H9 (cell line): Measurements from ENCODE around the gene YY2. TPM values are rescaled to one million over a fixed set of nuclear protein-coding genes. Genes with fewer than 3 reads are reported as not detected.

Experiments used
- DNase-seq: peaks from one replicate; pipeline ENCODE4 v3.0.0-alpha.2; 2017
- H2AFZ ChIP-seq: one replicate; pipeline ENCODE4 v1.6.1; 2013; ENCODE audit warnings: mild to moderate bottlenecking, low read length, control low read depth, moderate library complexity
- H2AK5ac ChIP-seq: 2 replicates; pipeline ENCODE4 v1.6.1; 2013; ENCODE audit warnings: low read length, control low read depth, mixed read lengths; ENCODE audit not compliant: insufficient read length
- H2BK120ac ChIP-seq: one replicate; pipeline ENCODE4 v1.6.1; 2013; ENCODE audit warnings: low read depth, mild to moderate bottlenecking, low read length, control low read depth, inconsistent platforms; ENCODE audit not compliant: poor library complexity, severe bottlenecking
- H2BK12ac ChIP-seq: 2 replicates; pipeline ENCODE4 v1.6.1; 2013; ENCODE audit warnings: low read length, control low read depth, mixed read lengths, low read depth; ENCODE audit not compliant: insufficient read length
- H2BK15ac ChIP-seq: 2 replicates; pipeline ENCODE4 v1.6.1; 2013; ENCODE audit warnings: low read depth, low read length, control low read depth
- H2BK20ac ChIP-seq: one replicate; pipeline ENCODE4 v1.6.1; 2013; ENCODE audit warnings: low read depth, mild to moderate bottlenecking, low read length, control low read depth, inconsistent platforms; ENCODE audit not compliant: poor library complexity, severe bottlenecking
- H2BK5ac ChIP-seq: 2 replicates; pipeline ENCODE4 v1.6.1; 2013; ENCODE audit warnings: low read length, control low read depth, mixed read lengths; ENCODE audit not compliant: insufficient read length
- H3K14ac ChIP-seq: 2 replicates; pipeline ENCODE4 v1.6.1; 2013; ENCODE audit warnings: low read length, control low read depth; ENCODE audit not compliant: insufficient read depth
- H3K18ac ChIP-seq: 2 replicates; pipeline ENCODE4 v1.6.1; 2013; ENCODE audit warnings: low read depth, mild to moderate bottlenecking, mixed read lengths, low read length, control low read depth; ENCODE audit not compliant: insufficient read length
- H3K23ac ChIP-seq: 2 replicates; pipeline ENCODE4 v1.6.1; 2013; ENCODE audit warnings: low read length, control low read depth, mixed read lengths, low read depth; ENCODE audit not compliant: insufficient read length
- H3K23me2 ChIP-seq: 2 replicates; pipeline ENCODE4 v1.6.1; 2013; ENCODE audit warnings: low read depth, mild to moderate bottlenecking, mixed read lengths, low read length, control low read depth; ENCODE audit not compliant: insufficient read length, poor library complexity, severe bottlenecking
- H3K27ac ChIP-seq: 2 replicates; pipeline ENCODE4 v1.5.1; 2013; ENCODE audit warnings: low read length, control low read depth, mixed read lengths, low read depth; ENCODE audit not compliant: insufficient read length
- H3K27me3 ChIP-seq: 2 replicates; pipeline ENCODE4 v1.6.1; 2013; ENCODE audit warnings: low read length, control low read depth, inconsistent platforms; ENCODE audit not compliant: insufficient read depth
- H3K4ac ChIP-seq: 2 replicates; pipeline ENCODE4 v1.6.1; 2013; ENCODE audit warnings: low read depth, mild to moderate bottlenecking, control low read depth, inconsistent platforms, low read length, moderate library complexity
- H3K4me1 ChIP-seq: 2 replicates; pipeline ENCODE4 v1.6.1; 2013; ENCODE audit warnings: low read length, control low read depth, inconsistent platforms; ENCODE audit not compliant: insufficient read depth
- H3K4me2 ChIP-seq: 2 replicates; pipeline ENCODE4 v1.6.1; 2013; ENCODE audit warnings: low read length, control low read depth, mixed read lengths; ENCODE audit not compliant: insufficient read length, insufficient read depth
- H3K56ac ChIP-seq: 2 replicates; pipeline ENCODE4 v1.6.1; 2013; ENCODE audit warnings: low read depth, mild to moderate bottlenecking, mixed read lengths, low read length, control low read depth; ENCODE audit not compliant: insufficient read length
- H3K79me1 ChIP-seq: 2 replicates; pipeline ENCODE4 v1.6.1; 2013; ENCODE audit warnings: low read depth, mild to moderate bottlenecking, moderate library complexity, low read length, control low read depth, inconsistent platforms; ENCODE audit not compliant: insufficient read depth, poor library complexity, severe bottlenecking
- H3K79me2 ChIP-seq: 2 replicates; pipeline ENCODE4 v1.6.1; 2013; ENCODE audit warnings: low read length, control low read depth, inconsistent platforms; ENCODE audit not compliant: insufficient read depth
- H3K9ac ChIP-seq: 2 replicates; pipeline ENCODE4 v1.6.1; 2013; ENCODE audit warnings: low read length, control low read depth, mixed read lengths; ENCODE audit not compliant: insufficient read length; ENCODE audit errors: extremely low read depth
- H3K9me3 ChIP-seq: one replicate; pipeline ENCODE4 v1.6.1; 2013; ENCODE audit warnings: low read depth, low read length, inconsistent platforms; ENCODE audit not compliant: control insufficient read depth
- H3T11ph ChIP-seq: one replicate; pipeline ENCODE4 v1.6.1; 2013; ENCODE audit warnings: mild to moderate bottlenecking, low read length, control low read depth, inconsistent platforms
- H4K20me1 ChIP-seq: one replicate; pipeline ENCODE4 v1.6.1; 2013; ENCODE audit not compliant: control insufficient read depth, insufficient read length, insufficient read depth
- H4K5ac ChIP-seq: 2 replicates; pipeline ENCODE4 v1.6.1; 2013; ENCODE audit warnings: low read depth, mild to moderate bottlenecking, mixed read lengths, low read length, control low read depth; ENCODE audit not compliant: insufficient read length
- H4K8ac ChIP-seq: replicated peaks from 2 replicates; pipeline ENCODE4 v1.6.1; 2013; ENCODE audit warnings: low read length, control low read depth, mixed read lengths, low read depth; ENCODE audit not compliant: insufficient read length
- H4K91ac ChIP-seq: 2 replicates; pipeline ENCODE4 v1.6.1; 2013; ENCODE audit warnings: low read depth, mild to moderate bottlenecking, moderate library complexity, mixed read lengths, low read length, control low read depth; ENCODE audit not compliant: insufficient read length
- H3K27ac Mint-ChIP-seq, 3 experiments: 2 replicates in 2 of 3; 3 replicates in 1 of 3; pipeline ENCODE4 v1.8.0; 2020 to 2021; ENCODE audit warnings: mixed read lengths in 3 of 3, mild to moderate bottlenecking in 1 of 3, moderate library complexity in 1 of 3
- H3K27me3 Mint-ChIP-seq: 2 replicates; pipeline ENCODE4 v1.8.0; 2021; ENCODE audit warnings: low read depth, mild to moderate bottlenecking, moderate library complexity, mixed read lengths
- H3K36me3 Mint-ChIP-seq, 3 experiments: 2 replicates in 2 of 3; 3 replicates in 1 of 3; pipeline ENCODE4 v1.8.0; 2020 to 2021; ENCODE audit warnings: low read depth in 3 of 3, mixed read lengths in 3 of 3; ENCODE audit not compliant: insufficient read depth in 1 of 3
- H3K4me1 Mint-ChIP-seq, 2 experiments: 2 replicates each; pipeline ENCODE4 v1.8.0; 2020; ENCODE audit warnings: mixed read lengths in 2 of 2
- H3K4me3 Mint-ChIP-seq, 2 experiments: 2 replicates in 1 of 2; 3 replicates in 1 of 2; pipeline ENCODE4 v1.8.0; 2020 to 2021; ENCODE audit warnings: mild to moderate bottlenecking in 2 of 2, mixed read lengths in 2 of 2, moderate library complexity in 1 of 2
- H3K9me3 Mint-ChIP-seq, 2 experiments: 2 replicates in 1 of 2; 3 replicates in 1 of 2; pipeline ENCODE4 v1.8.0; 2020; ENCODE audit warnings: mild to moderate bottlenecking in 2 of 2, mixed read lengths in 2 of 2, moderate library complexity in 1 of 2
- CTCF ChIP-seq: fragments of 200-600 bp; sonication (generic); conservative IDR thresholded peaks from 3 replicates; pipeline ENCODE4 v1.8.0; 2021; ENCODE audit warnings: antibody characterized with exemption, mild to moderate bottlenecking
- WGBS: extraction: QIAGEN DNeasy Blood & Tissue Kit; methylation state at CpG from one replicate; pipeline ENCODE4 v1.1.7; 2013; ENCODE audit warnings: missing lambda C conversion rate, low lambda C conversion rate, mixed read lengths; ENCODE audit not compliant: insufficient read length; ENCODE audit errors: extremely low coverage; 5-methylcytosine and 5-hydroxymethylcytosine counted together
- total RNA-seq: library from RNA; stranded (reverse); gene quantifications from 2 replicates; pipeline ENCODE4 v1.2.1, GENCODE V29; 2021

Gene YY2
- total RNA-seq, 1 experiment from 2014 or later, result 1.8 TPM

DNA sequence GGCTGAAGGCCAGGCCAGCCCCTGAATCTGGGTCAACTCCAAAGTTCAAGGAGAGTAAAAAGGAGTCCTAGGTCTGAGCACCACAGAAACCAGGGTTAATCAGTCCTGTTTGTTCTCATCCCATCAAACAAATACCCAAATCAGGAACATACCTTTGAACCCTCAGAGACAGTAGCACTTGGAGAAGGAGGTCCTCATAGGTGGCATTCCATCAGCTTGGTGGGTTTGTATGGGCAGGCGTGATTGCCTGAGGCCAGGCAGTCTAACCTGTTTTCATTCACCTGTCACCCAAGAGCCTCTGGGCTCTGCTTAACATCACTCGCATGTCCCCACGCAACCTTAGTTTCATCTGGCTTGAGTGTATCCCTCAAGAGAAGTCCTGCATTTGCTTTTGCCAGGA lies 33.9 kb upstream of the YY2 start:
- WGBS, result no CpG with 5 or more reads among the region's 3 CpGs
- H3K27ac ChIP-seq, result no peak overlapping the region
- DNase-seq, result no peak

More for the DNA sequence above, 33.9 kb upstream of the YY2 start:
- H3K4me1 Mint-ChIP-seq, result peaks cover 7% of the 10 kb centered on the region in 2 experiments
- Histone ChIP-seq H3K18ac (no peak overlapping the region), H4K5ac (no peak overlapping the region), H2BK120ac (no peak overlapping the region), H3K9me3 (no peaks in the 10 kb centered on the region), H3K9ac (no peak overlapping the region), H3K56ac (no peak overlapping the region), H3K23me2 (no peaks in the 10 kb centered on the region), H3K4me2 (no peak overlapping the region), H4K8ac (no peak overlapping the region), H4K91ac (no peak overlapping the region), H3K4me1 (no peaks in the 10 kb centered on the region), H3K27me3 (no peaks in the 10 kb centered on the region), H2AK5ac (no peak overlapping the region), H2BK20ac (no peak overlapping the region), H3K23ac (no peak overlapping the region), H3K79me1 (no peaks in the 10 kb centered on the region), H3T11ph (no peak overlapping the region), H2BK15ac (no peak overlapping the region), H3K14ac (no peak overlapping the region), H2BK12ac (no peak overlapping the region), H4K20me1 (no peaks in the 10 kb centered on the region), H2AFZ (no peak overlapping the region), H3K79me2 (no peaks in the 10 kb centered on the region), H2BK5ac (no peak overlapping the region), H3K4ac (no peak overlapping the region)
- H3K36me3 Mint-ChIP-seq, result no peaks in the 10 kb centered on the region; a peak in 1 of 7 replicates
- no peaks in the 10 kb centered on the region for H3K27me3 Mint-ChIP-seq
- peak overlapping the region in 1 of 3 experiments; percentile 44; a peak in 1 of 7 replicates for H3K27ac Mint-ChIP-seq
- peaks cover 0 to 20% of the 10 kb centered on the region in 2 experiments; a peak in 3 of 5 replicates for H3K9me3 Mint-ChIP-seq
- TF ChIP-seq CTCF, result no peak
- H3K4me3 Mint-ChIP-seq, result no peak overlapping the region
